ENCODE data around the gene TMEM233. TPM values are rescaled to one million over a fixed set of nuclear protein-coding genes. Genes with fewer than 3 reads are reported as not detected.

The TMEM233 gene
- total and polyA plus RNA-seq, 2 experiments from 2014 or later: 0.24 to 0.71 TPM

DNA sequence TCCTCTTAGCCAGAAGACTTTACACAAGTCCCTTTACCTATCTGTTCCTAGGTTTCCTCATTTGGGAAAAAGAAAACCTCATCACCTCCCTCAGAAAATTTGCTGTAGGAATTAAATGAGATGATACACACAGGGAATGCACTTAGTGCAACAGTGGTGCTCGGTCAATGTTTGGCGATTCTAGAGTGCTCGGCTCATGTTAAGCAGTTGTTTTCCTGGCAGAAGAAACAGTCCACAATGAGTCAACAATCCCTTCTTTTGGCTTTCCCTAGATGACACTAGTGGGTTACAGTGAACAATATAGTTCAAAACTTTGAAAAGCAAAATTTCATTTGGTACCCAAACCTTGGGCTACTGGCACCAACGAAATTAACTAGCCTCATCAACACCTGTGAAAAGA is 3.9 kb upstream of the TMEM233 start (continued):
- TF ChIP-seq, protein P1, sequence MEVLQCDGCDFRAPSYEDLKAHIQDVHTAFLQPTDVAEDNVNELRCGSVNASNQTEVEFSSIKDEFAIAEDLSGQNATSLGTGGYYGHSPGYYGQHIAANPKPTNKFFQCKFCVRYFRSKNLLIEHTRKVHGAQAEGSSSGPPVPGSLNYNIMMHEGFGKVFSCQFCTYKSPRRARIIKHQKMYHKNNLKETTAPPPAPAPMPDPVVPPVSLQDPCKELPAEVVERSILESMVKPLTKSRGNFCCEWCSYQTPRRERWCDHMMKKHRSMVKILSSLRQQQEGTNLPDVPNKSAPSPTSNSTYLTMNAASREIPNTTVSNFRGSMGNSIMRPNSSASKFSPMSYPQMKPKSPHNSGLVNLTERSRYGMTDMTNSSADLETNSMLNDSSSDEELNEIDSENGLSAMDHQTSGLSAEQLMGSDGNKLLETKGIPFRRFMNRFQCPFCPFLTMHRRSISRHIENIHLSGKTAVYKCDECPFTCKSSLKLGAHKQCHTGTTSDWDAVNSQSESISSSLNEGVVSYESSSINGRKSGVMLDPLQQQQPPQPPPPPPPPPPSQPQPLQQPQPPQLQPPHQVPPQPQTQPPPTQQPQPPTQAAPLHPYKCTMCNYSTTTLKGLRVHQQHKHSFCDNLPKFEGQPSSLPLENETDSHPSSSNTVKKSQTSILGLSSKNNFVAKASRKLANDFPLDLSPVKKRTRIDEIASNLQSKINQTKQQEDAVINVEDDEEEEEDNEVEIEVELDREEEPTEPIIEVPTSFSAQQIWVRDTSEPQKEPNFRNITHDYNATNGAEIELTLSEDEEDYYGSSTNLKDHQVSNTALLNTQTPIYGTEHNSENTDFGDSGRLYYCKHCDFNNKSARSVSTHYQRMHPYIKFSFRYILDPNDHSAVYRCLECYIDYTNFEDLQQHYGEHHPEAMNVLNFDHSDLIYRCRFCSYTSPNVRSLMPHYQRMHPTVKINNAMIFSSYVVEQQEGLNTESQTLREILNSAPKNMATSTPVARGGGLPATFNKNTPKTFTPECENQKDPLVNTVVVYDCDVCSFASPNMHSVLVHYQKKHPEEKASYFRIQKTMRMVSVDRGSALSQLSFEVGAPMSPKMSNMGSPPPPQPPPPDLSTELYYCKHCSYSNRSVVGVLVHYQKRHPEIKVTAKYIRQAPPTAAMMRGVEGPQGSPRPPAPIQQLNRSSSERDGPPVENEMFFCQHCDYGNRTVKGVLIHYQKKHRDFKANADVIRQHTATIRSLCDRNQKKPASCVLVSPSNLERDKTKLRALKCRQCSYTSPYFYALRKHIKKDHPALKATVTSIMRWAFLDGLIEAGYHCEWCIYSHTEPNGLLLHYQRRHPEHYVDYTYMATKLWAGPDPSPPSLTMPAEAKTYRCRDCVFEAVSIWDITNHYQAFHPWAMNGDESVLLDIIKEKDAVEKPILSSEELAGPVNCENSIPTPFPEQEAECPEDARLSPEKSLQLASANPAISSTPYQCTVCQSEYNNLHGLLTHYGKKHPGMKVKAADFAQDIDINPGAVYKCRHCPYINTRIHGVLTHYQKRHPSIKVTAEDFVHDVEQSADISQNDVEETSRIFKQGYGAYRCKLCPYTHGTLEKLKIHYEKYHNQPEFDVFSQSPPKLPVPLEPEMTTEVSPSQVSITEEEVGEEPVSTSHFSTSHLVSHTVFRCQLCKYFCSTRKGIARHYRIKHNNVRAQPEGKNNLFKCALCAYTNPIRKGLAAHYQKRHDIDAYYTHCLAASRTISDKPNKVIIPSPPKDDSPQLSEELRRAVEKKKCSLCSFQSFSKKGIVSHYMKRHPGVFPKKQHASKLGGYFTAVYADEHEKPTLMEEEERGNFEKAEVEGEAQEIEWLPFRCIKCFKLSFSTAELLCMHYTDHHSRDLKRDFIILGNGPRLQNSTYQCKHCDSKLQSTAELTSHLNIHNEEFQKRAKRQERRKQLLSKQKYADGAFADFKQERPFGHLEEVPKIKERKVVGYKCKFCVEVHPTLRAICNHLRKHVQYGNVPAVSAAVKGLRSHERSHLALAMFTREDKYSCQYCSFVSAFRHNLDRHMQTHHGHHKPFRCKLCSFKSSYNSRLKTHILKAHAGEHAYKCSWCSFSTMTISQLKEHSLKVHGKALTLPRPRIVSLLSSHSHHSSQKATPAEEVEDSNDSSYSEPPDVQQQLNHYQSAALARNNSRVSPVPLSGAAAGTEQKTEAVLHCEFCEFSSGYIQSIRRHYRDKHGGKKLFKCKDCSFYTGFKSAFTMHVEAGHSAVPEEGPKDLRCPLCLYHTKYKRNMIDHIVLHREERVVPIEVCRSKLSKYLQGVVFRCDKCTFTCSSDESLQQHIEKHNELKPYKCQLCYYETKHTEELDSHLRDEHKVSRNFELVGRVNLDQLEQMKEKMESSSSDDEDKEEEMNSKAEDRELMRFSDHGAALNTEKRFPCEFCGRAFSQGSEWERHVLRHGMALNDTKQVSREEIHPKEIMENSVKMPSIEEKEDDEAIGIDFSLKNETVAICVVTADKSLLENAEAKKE (CRISPR knock-in tag; IDR thresholded peaks at IDR 0.05): no peak
- TF ChIP-seq JUNB (IDR thresholded peaks at IDR 0.05; ENCODE audit: unreplicated experiment) (no peak), ZNF114 (CRISPR knock-in tag; IDR thresholded peaks at IDR 0.05) (no peak), NANOG (IDR thresholded peaks at IDR 0.05; ENCODE audit: borderline replicate concordance) (no peak)
- TF ChIP-seq, protein P2, sequence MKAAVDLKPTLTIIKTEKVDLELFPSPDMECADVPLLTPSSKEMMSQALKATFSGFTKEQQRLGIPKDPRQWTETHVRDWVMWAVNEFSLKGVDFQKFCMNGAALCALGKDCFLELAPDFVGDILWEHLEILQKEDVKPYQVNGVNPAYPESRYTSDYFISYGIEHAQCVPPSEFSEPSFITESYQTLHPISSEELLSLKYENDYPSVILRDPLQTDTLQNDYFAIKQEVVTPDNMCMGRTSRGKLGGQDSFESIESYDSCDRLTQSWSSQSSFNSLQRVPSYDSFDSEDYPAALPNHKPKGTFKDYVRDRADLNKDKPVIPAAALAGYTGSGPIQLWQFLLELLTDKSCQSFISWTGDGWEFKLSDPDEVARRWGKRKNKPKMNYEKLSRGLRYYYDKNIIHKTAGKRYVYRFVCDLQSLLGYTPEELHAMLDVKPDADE (IDR thresholded peaks at IDR 0.05): no peak
- TF ChIP-seq, protein P3, sequence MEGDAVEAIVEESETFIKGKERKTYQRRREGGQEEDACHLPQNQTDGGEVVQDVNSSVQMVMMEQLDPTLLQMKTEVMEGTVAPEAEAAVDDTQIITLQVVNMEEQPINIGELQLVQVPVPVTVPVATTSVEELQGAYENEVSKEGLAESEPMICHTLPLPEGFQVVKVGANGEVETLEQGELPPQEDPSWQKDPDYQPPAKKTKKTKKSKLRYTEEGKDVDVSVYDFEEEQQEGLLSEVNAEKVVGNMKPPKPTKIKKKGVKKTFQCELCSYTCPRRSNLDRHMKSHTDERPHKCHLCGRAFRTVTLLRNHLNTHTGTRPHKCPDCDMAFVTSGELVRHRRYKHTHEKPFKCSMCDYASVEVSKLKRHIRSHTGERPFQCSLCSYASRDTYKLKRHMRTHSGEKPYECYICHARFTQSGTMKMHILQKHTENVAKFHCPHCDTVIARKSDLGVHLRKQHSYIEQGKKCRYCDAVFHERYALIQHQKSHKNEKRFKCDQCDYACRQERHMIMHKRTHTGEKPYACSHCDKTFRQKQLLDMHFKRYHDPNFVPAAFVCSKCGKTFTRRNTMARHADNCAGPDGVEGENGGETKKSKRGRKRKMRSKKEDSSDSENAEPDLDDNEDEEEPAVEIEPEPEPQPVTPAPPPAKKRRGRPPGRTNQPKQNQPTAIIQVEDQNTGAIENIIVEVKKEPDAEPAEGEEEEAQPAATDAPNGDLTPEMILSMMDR (conservative IDR thresholded peaks at IDR 0.05; ENCODE audit: low read depth in 2 of 2): no peak

DNA sequence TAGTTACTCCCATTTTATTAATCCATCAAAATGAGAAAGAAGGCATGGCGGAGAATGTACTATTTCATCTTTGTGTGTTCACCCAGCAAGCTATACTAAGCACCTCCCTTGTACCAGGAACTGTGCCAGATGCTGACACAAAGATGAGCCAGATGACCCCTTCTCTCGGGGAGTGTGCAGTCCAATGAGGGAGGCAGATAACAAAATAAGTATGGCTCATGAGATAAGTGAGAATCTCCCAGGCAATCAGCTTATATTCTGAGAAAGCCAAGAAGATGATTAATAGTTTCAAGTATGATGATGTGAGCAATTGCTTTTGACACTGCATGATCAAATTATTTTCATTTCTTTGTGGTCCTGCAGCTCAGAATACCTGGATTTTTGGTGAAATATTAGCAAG is 1.3 kb upstream of the TMEM233 start:
- Histone ChIP-seq H3K9me2 (ENCODE audit: insufficient read depth) (no peaks in the 10 kb centered on the region), H3K27ac (ENCODE audit: low read depth) (no peak overlapping the region), H3F3A (replicated peaks; ENCODE audit: low read depth) (no peaks in the 10 kb centered on the region), H3K4me3 (no peak overlapping the region), H3K36me3 (ENCODE audit: insufficient read depth) (no peaks in the 10 kb centered on the region), H3K4me2 (no peak overlapping the region), H3K27me3 (ENCODE audit: insufficient read depth) (peaks cover 76% of the 10 kb centered on the region), H2AFZ (no peak overlapping the region), H3K4me1 (ENCODE audit: insufficient read depth) (0 out of 2 replicates have a peak, but pooled peaks cover 4% of the 10 kb centered on the region), H3K79me2 (replicated peaks; ENCODE audit: insufficient read depth) (no peaks in the 10 kb centered on the region), H4K20me1 (replicated peaks; ENCODE audit: insufficient read depth) (no peaks in the 10 kb centered on the region; the same call in 1 of the 2 replicates)
- Mint-ChIP-seq H3K36me3 (ENCODE audit: low read depth) (no peaks in the 10 kb centered on the region; the same call in 2 of the 3 replicates), H3K4me3 (no peak overlapping the region), H3K4me1 (peaks cover 17% of the 10 kb centered on the region), H3K27me3 (ENCODE audit: insufficient read depth, low read depth, poor library complexity) (peaks cover 63% of the 10 kb centered on the region), H3K27ac (no peak overlapping the region), H3K9me3 (no peaks in the 10 kb centered on the region; the same call in 2 of the 3 replicates)
- DNase-seq (ENCODE audit: low spot score) (no peak), ATAC-seq (no peak)
- TF ChIP-seq, protein P4, sequence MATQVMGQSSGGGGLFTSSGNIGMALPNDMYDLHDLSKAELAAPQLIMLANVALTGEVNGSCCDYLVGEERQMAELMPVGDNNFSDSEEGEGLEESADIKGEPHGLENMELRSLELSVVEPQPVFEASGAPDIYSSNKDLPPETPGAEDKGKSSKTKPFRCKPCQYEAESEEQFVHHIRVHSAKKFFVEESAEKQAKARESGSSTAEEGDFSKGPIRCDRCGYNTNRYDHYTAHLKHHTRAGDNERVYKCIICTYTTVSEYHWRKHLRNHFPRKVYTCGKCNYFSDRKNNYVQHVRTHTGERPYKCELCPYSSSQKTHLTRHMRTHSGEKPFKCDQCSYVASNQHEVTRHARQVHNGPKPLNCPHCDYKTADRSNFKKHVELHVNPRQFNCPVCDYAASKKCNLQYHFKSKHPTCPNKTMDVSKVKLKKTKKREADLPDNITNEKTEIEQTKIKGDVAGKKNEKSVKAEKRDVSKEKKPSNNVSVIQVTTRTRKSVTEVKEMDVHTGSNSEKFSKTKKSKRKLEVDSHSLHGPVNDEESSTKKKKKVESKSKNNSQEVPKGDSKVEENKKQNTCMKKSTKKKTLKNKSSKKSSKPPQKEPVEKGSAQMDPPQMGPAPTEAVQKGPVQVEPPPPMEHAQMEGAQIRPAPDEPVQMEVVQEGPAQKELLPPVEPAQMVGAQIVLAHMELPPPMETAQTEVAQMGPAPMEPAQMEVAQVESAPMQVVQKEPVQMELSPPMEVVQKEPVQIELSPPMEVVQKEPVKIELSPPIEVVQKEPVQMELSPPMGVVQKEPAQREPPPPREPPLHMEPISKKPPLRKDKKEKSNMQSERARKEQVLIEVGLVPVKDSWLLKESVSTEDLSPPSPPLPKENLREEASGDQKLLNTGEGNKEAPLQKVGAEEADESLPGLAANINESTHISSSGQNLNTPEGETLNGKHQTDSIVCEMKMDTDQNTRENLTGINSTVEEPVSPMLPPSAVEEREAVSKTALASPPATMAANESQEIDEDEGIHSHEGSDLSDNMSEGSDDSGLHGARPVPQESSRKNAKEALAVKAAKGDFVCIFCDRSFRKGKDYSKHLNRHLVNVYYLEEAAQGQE (IDR thresholded peaks at IDR 0.05; ENCODE audit: unreplicated experiment): no peak
- no peak for TF ChIP-seq ZNF331 (CRISPR knock-in tag; IDR thresholded peaks at IDR 0.05; ENCODE audit: low read depth)
- no peak for TF ChIP-seq JUNB (IDR thresholded peaks at IDR 0.05; ENCODE audit: unreplicated experiment)
- TF ChIP-seq POLR2AphosphoS5 (IDR thresholded peaks at IDR 0.05; ENCODE audit: low read depth): no peak
- TF ChIP-seq, protein P3 (conservative IDR thresholded peaks at IDR 0.05; ENCODE audit: low read depth in 2 of 2): no peak

Data from GM23338 (cell line).